ENCODE results near the gene UBC.

DNA sequence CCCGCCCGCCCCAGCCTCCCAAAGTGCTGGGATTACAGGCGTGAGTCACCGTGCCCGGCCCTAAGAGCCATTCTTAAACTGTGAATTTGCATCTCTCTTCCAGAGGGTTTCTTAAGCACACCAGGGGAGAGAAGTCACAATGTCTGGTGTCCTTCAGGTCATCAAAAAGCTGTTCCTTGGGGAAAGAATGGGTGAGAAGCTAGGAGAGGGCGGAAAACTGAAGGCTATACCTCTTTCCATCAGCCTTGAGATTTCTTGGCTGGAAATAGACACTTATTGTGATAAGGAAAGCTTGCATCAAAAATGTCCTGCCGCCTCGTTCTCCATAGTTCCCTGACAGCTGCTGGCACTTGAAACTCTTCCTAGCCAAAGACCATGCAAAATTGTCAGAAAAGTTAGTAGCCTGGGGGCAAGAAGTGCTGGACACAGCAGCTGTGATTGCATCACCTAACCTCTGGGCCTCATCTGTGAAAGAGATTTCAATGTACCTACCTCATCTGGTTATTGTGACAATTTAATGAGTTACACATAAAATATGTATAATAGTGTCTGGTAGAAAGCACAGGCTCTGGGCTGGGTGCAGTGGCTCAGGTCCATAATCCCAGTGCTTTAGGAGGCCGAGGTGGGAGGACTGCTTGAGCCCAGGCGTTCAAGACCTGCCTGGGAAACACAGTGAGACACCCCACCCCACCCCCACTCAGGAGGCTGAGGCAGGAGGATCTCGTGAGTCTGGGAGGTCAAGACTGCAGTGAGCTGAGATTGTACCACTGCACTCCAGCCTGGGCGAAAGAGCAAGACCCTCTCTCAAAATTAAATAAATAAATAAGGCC, 9.7 kb upstream of the UBC start:
- TF ChIP-seq POLR2A (IDR thresholded peaks at IDR 0.05; ENCODE audit: low read depth, low read length) = no peak
- no peak for TF ChIP-seq POLR2AphosphoS5 (IDR thresholded peaks at IDR 0.05; ENCODE audit: low read depth, low read length)
- no peak for TF ChIP-seq POU2F2 (IDR thresholded peaks at IDR 0.05; ENCODE audit: low read depth, low read length)
- no peak for TF ChIP-seq TAF1 (IDR thresholded peaks at IDR 0.05; ENCODE audit: low read depth, low read length)

All from GM12891 (cell line).